K562 (cell line): ENCODE results near the gene PRM2. TPM values are rescaled to one million over a fixed set of nuclear protein-coding genes. Genes with fewer than 3 reads are reported as not detected.

ENCODE experiments used
- ATAC-seq: fragments of 200-7000 bp; cut with Tn5 transposase; 3 replicates; pipeline ENCODE4 v1.9.1; 2020; ENCODE audit warnings: moderate library complexity
- BruUV-seq: library from RNA; stranded (reverse); fragments of 400-500 nt; replicated peaks from 2 replicates; lab custom pipeline; 2021; lab: Mats Ljungman, UMichigan
- CTCF ChIA-PET: fragments of 300-600 bp; formaldehyde crosslinking; extraction: SDS; loops from one replicate; lab custom pipeline; 2021; ENCODE audit warnings: low intra/inter-chr PET ratio; lab: Yijun Ruan, JAX
- POLR2A ChIA-PET: fragments of 300-600, 350-650 bp; sonication (Branson Sonifier 250); formaldehyde crosslinking; extraction: SDS; loops from one replicate; lab custom pipeline; 2021; ENCODE audit warnings: antibody characterized with exemption, inconsistent platforms; lab: Yijun Ruan, JAX
- DNase-seq, 4 experiments: peaks; one replicate each; pipeline versions ENCODE4 v3.0.0 to v3.0.0-alpha.2; 2011 to 2018; ENCODE audit warnings: low spot score in 3 of 4, mixed read lengths in 3 of 4; ENCODE audit errors: extremely low read depth in 1 of 4
- FAIRE-seq: peaks from 2 replicates; lab custom pipeline; 2011; peaks lifted over from hg19 to GRCh38; lab: Jason Lieb, UNC
- H2AFZ ChIP-seq: 2 replicates; pipeline ENCODE4 v1.6.0; 2011; ENCODE audit warnings: low read depth, low read length, control low read depth, inconsistent platforms
- H3K27ac ChIP-seq: fragments of 200-600 bp; 3 replicates; pipeline ENCODE4 v1.8.0; 2011; ENCODE audit warnings: low read depth, mild to moderate bottlenecking, control low read depth, inconsistent platforms, low read length, moderate library complexity, mixed read lengths; ENCODE audit errors: extremely low read depth
- H3K27me3 ChIP-seq, 2 experiments: fragments of 300-600 bp in 1 of 2; 2 replicates in 1 of 2; 3 replicates in 1 of 2; pipeline versions ENCODE4 v1.6.0 to v1.8.0; 2011; ENCODE audit warnings: inconsistent platforms in 2 of 2, low read length in 2 of 2, mild to moderate bottlenecking in 1 of 2, mixed read lengths in 1 of 2, moderate library complexity in 1 of 2; ENCODE audit not compliant: control insufficient read depth in 2 of 2, insufficient read depth in 2 of 2
- H3K36me3 ChIP-seq: fragments of 300-600 bp; 3 replicates; pipeline ENCODE4 v1.8.0; 2011; ENCODE audit warnings: mild to moderate bottlenecking, low read length, inconsistent platforms; ENCODE audit not compliant: control insufficient read depth, insufficient read depth
- H3K4me1 ChIP-seq, 2 experiments: fragments of 200-600 bp in 1 of 2; replicated peaks in 1 of 2; 2 replicates in 1 of 2; 3 replicates in 1 of 2; pipeline versions ENCODE4 v1.5.1 to v1.8.0; 2011; ENCODE audit warnings: inconsistent platforms in 2 of 2, low read length in 2 of 2, mild to moderate bottlenecking in 1 of 2, mixed read lengths in 1 of 2, moderate library complexity in 1 of 2; ENCODE audit not compliant: control insufficient read depth in 2 of 2, insufficient read depth in 2 of 2
- H3K4me2 ChIP-seq: 2 replicates; pipeline ENCODE4 v1.6.1; 2011; ENCODE audit warnings: low read length, control low read depth, inconsistent platforms, mixed read lengths; ENCODE audit not compliant: insufficient read depth
- H3K4me3 ChIP-seq: fragments of 200-600 bp; sonication (generic), shearing (Covaris generic); 2 replicates; pipeline ENCODE4 v1.5.1; 2016; ENCODE audit warnings: control low read depth, inconsistent platforms
- H3K79me2 ChIP-seq: fragments of 200-600 bp; 3 replicates; pipeline ENCODE4 v1.8.0; 2011; ENCODE audit warnings: low read length, inconsistent platforms; ENCODE audit not compliant: control insufficient read depth, insufficient read depth
- H3K9ac ChIP-seq, 2 experiments: 2 replicates each; pipeline versions ENCODE4 v1.6.0 to v1.6.1; 2011; ENCODE audit warnings: low read depth in 2 of 2, low read length in 2 of 2, control low read depth in 1 of 2, inconsistent platforms in 1 of 2, mild to moderate bottlenecking in 1 of 2, mixed read lengths in 1 of 2; ENCODE audit not compliant: insufficient read depth in 1 of 2
- H3K9me1 ChIP-seq: one replicate; pipeline ENCODE4 v1.6.0; 2011; ENCODE audit warnings: inconsistent platforms, mild to moderate bottlenecking, low read length, moderate library complexity; ENCODE audit not compliant: control insufficient read depth, insufficient read depth
- H3K9me3 ChIP-seq: replicated peaks from 2 replicates; pipeline ENCODE4 v1.5.1; 2011; ENCODE audit warnings: low read depth, low read length, inconsistent platforms; ENCODE audit not compliant: control insufficient read depth, insufficient read depth
- H4K20me1 ChIP-seq: replicated peaks from 2 replicates; pipeline ENCODE4 v1.6.1; 2011; ENCODE audit warnings: low read length, inconsistent platforms, mixed read lengths; ENCODE audit not compliant: control insufficient read depth, insufficient read depth
- CEBPB ChIP-seq: fragments of 450-650 bp; IDR thresholded peaks from 2 replicates; pipeline ENCODE4 v1.6.1; 2016; ENCODE audit warnings: missing genetic modification characterization, missing compliant biosample characterization
- CHD1 ChIP-seq: fragments of 200-600 bp; sonication (generic); IDR thresholded peaks from one replicate; pipeline ENCODE4 v1.6.1; 2012; ENCODE audit warnings: mild to moderate bottlenecking, moderate library complexity, low read length, inconsistent platforms
- CREB1 ChIP-seq, 2 experiments: sonication (generic) in 1 of 2; formaldehyde crosslinking in 1 of 2; IDR thresholded peaks; 2 replicates each; pipeline versions ENCODE4 v1.6.1 to v1.8.0; 2012 to 2022; ENCODE audit warnings: inconsistent platforms in 1 of 2, mild to moderate bottlenecking in 1 of 2, missing genetic modification reagents in 1 of 2, moderate library complexity in 1 of 2
- FOSL1 ChIP-seq: fragments of 200-800 bp; sonication (Bioruptor generic); conservative IDR thresholded peaks from 2 replicates; pipeline ENCODE4 v1.6.1; 2016; ENCODE audit warnings: missing genetic modification characterization, missing compliant biosample characterization
- HEY1 ChIP-seq: fragments of 250-450 bp; sonication (Bioruptor Pico); IDR thresholded peaks from 2 replicates; pipeline ENCODE4 v1.5.0; 2020; ENCODE audit warnings: mild to moderate bottlenecking, moderate library complexity, borderline replicate concordance
- ILF3 ChIP-seq: fragments of 450-650 bp; IDR thresholded peaks from 2 replicates; pipeline ENCODE4 v1.6.1; 2018; ENCODE audit warnings: antibody characterized with exemption, mild to moderate bottlenecking, moderate library complexity, borderline replicate concordance
- JUNB ChIP-seq: fragments of 450-650 bp; formaldehyde crosslinking; conservative IDR thresholded peaks from 2 replicates; pipeline ENCODE4 v1.4.0; 2020; ENCODE audit warnings: mild to moderate bottlenecking
- LCOR ChIP-seq: sonication (generic); formaldehyde crosslinking; IDR thresholded peaks from 2 replicates; pipeline ENCODE4 v1.8.0; 2022; ENCODE audit warnings: mild to moderate bottlenecking, missing genetic modification reagents
- NR0B1 ChIP-seq: fragments of 450-650 bp; IDR thresholded peaks from one replicate; pipeline ENCODE4 v1.6.1; 2018; ENCODE audit warnings: mild to moderate bottlenecking, moderate library complexity; ENCODE audit not compliant: partially characterized antibody
- PHB2 ChIP-seq: fragments of 450-650 bp; IDR thresholded peaks from 2 replicates; pipeline ENCODE4 v1.6.1; 2017; ENCODE audit warnings: low read depth
- PPARD ChIP-seq: fragments of 250-450 bp; sonication (Bioruptor Pico); IDR thresholded peaks from 2 replicates; pipeline ENCODE4 v1.8.0; 2022; ENCODE audit warnings: inconsistent platforms, mild to moderate bottlenecking, moderate library complexity
- SNRNP70 ChIP-seq: fragments of 200-400 bp; formaldehyde crosslinking; optimal IDR thresholded peaks from 2 replicates; pipeline ENCODE3; 2017; ENCODE audit warnings: low read depth, low read length
- SRSF3 ChIP-seq: fragments of 200-400 bp; formaldehyde crosslinking; IDR thresholded peaks from 2 replicates; pipeline ENCODE4 v1.6.1; 2016; ENCODE audit warnings: mild to moderate bottlenecking, low read length, moderate library complexity; ENCODE audit not compliant: insufficient read depth
- ZBED1 ChIP-seq: IDR thresholded peaks from 2 replicates; pipeline ENCODE4 v1.6.1; 2014
- ZBTB7A ChIP-seq: IDR thresholded peaks from 2 replicates; pipeline ENCODE4 v1.6.1; 2011; ENCODE audit warnings: low read depth, mild to moderate bottlenecking, low read length, moderate library complexity, borderline replicate concordance; ENCODE audit not compliant: control insufficient read depth
- ZNF217 ChIP-seq: sonication (generic); formaldehyde crosslinking; IDR thresholded peaks from 2 replicates; pipeline ENCODE4 v1.8.0; 2022; ENCODE audit warnings: mild to moderate bottlenecking, missing genetic modification reagents
- ZNF408 ChIP-seq: fragments of 250-450 bp; sonication (Bioruptor Pico); IDR thresholded peaks from 2 replicates; pipeline ENCODE4 v1.4.0; 2020; ENCODE audit warnings: low read depth, mild to moderate bottlenecking, moderate library complexity
- ZNF449 ChIP-seq: fragments of 250-450 bp; sonication (Bioruptor Pico); IDR thresholded peaks from 2 replicates; pipeline ENCODE4 v1.8.0; 2022; ENCODE audit warnings: moderate library complexity, mild to moderate bottlenecking, inconsistent platforms
- ZNF655 ChIP-seq: fragments of 250-450 bp; sonication (Bioruptor Pico); IDR thresholded peaks from 2 replicates; pipeline ENCODE4 v1.5.0; 2021
- ZNF778 ChIP-seq: fragments of 450-650 bp; formaldehyde crosslinking; IDR thresholded peaks from 2 replicates; pipeline ENCODE4 v1.4.0; 2020; ENCODE audit warnings: mild to moderate bottlenecking, moderate library complexity
- WGBS: fragments of 100-300 bp; shearing (Covaris generic); methylation state at CpG from one replicate; pipeline ENCODE4 v1.1.6; 2016; ENCODE audit warnings: low coverage, mixed read lengths; ENCODE audit not compliant: insufficient coverage; ENCODE audit errors: missing lambda C conversion rate; 5-methylcytosine and 5-hydroxymethylcytosine counted together
- in situ Hi-C: fragments of 300-500 bp; cut with MboI; formaldehyde crosslinking; loops from 4 replicates; pipeline ENCODE4 v1.15.0; 2018; ENCODE audit warnings: inconsistent platforms, mixed read lengths
- intact Hi-C: fragments of 100-400 bp; cut with micrococcal nuclease; formaldehyde crosslinking; loops from 2 replicates; pipeline ENCODE4 v1.14.2; 2022
- polyA plus RNA-seq, 8 experiments: library from polyadenylated mRNA; depleted of rRNA in 4 of 8; stranded (reverse) in 5 of 8; unstranded in 3 of 8; fragments of >200 nt; fragmentation: Nextera tagmentation in 2 of 8; fragmentation: Illumina TruSeq in 1 of 8; extraction: Ambion mirVana in 2 of 8; extraction: Trizol in 1 of 8; gene quantifications; 2 replicates each; pipeline versions ENCODE4 v1.2.1 to v1.2.3, GENCODE V29; 2011 to 2014; ENCODE audit warnings: inconsistent platforms in 1 of 8, missing spikeins in 1 of 8
- total RNA-seq, 7 experiments: library from RNA; depleted of rRNA in 6 of 7; stranded (reverse); fragments of >200 nt in 6 of 7; fragmentation: Illumina TruSeq in 2 of 7; extraction: Trizol in 2 of 7; gene quantifications; 2 replicates each; pipeline versions ENCODE4 v1.2.1 to v1.2.3, GENCODE V29; 2011 to 2021; ENCODE audit warnings: low replicate concordance in 1 of 7

PRM2 gene
- total and polyA plus RNA-seq, 9 of the 15 experiments (the other 6 are each of a cell fraction or from before 2014, with no cell fraction given) = not detected

GRCh38 chr16:11277607-11278337 is 1.5 kb upstream of the PRM2 start:
- no peaks in the 10 kb centered on the region for H3K9me1 ChIP-seq
- no peaks in the 10 kb centered on the region for H3K79me2 ChIP-seq
- 0 out of 2 replicates have a peak, but pooled peaks cover 2% of the 10 kb centered on the region for H4K20me1 ChIP-seq
- DNase-seq (no peak), ATAC-seq (no peak), FAIRE-seq (no peak)
- H3K4me1 ChIP-seq = peaks cover 0 to 16% of the 10 kb centered on the region in 2 experiments; a peak in 1 of 5 replicates
- no peaks in the 10 kb centered on the region for H3K36me3 ChIP-seq
- 27% methylated on average over 12 of the region's 12 CpGs for WGBS
- BruUV-seq = no TSS peak
- no peak overlapping the region for H2AFZ ChIP-seq
- POLR2A ChIA-PET = interaction anchor here (0.6 to 1.6 kb wide), 4 partner anchors 12 to 1207 kb away, joined by 3 read pairs; no protein-coding TSS in a partner anchor
- H3K9me3 ChIP-seq = no peaks in the 10 kb centered on the region
- H3K9ac ChIP-seq = no peak overlapping the region
- H3K27me3 ChIP-seq = peaks cover 33 to 42% of the 10 kb centered on the region in 2 experiments
- in situ Hi-C loops = no loop called here
- CTCF ChIA-PET = no interaction called here
- TF ChIP-seq HEY1 (CRISPR knock-in tag) (no peak), JUNB (no peak), PPARD (CRISPR knock-in tag) (no peak), ZBTB7A (no peak), NR0B1 (no peak), SNRNP70 (no peak), ZNF408 (no peak), PHB2 (no peak), CEBPB (tag) (no peak), CHD1 (no peak), SRSF3 (no peak), CREB1 (IDR thresholded peaks at IDR 0.05) (no peak), CREB1 (CRISPR knock-in tag; IDR thresholded peaks at IDR 0.05) (no peak), ZNF778 (CRISPR knock-in tag) (no peak), FOSL1 (tag) (no peak), ZNF449 (CRISPR knock-in tag) (no peak), ILF3 (no peak), ZNF217 (CRISPR knock-in tag) (no peak), ZBED1 (no peak), ZNF655 (CRISPR knock-in tag) (no peak), LCOR (CRISPR knock-in tag) (no peak)
- no peak overlapping the region for H3K4me3 ChIP-seq
- no peak overlapping the region for H3K4me2 ChIP-seq
- intact Hi-C loops = no loop called here
- no peak overlapping the region for H3K27ac ChIP-seq
